NCI-H510A (cell line): ENCODE measurements around the gene SENP1.
A peak's percentile ranks its signal among the peaks of the same experiment; 100 is the strongest.

ENCODE experiments used
- DNase-seq: peaks from one replicate; lab custom pipeline; 2025; lab: John Stamatoyannopoulos, UW

The SENP1 gene

GRCh38 chr12:48036818-48037217, 69.1 kb downstream of the SENP1 start:
- DNase-seq = no peak

DNA sequence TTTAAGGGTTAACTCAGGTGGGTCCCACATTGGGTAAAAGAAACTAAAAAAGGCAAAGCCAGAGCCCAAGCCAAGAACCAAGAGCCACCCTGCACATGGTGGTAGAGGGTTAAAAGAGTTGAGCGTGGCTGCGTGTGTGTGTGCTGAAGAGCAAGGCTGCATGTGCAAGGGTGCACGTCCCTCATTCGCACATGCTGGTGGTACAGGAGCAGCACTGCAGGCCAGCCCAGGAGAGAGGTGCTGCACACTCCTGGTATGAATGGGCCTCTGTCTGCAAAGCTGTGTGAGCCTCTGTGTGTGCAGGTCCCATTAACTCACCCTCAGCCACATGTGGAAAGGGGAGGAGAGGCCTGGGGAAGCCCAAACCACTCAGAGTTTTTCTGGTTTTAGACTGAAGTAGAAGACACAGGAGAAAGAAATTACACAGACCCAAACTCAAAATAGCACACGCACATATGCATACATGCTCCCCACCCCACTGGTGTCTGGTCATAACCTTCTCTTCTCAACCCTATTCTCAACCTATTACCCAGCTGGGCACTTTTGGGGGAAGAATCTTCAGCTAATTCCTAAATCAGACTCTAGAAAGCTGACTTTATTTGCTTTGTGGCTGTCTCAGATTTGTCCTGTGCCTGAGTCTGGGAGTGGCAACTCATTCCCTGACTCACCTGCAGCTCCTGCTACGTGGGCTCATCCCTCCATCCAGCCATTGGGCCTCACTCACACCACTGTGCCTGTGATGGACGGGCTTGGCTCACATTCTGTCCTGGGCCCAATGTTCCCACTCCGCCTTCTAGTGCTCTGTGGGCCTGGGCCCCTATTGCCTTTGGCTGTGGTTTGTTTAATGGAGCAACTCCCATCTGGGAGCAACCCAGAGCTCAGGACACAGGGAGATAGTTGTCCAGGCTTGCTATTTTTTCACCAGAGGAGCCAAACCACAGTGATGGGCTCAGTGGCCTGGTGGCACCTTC, 70.8 kb downstream of the SENP1 start:
- DNase-seq = no peak

- no peak for DNase-seq
Observed at GRCh38 chr12:48033451-48033850, 72.4 kb downstream of the SENP1 start.

- DNase-seq = no peak
Observed at GRCh38 chr12:48032597-48032996, 73.3 kb downstream of the SENP1 start.

DNA sequence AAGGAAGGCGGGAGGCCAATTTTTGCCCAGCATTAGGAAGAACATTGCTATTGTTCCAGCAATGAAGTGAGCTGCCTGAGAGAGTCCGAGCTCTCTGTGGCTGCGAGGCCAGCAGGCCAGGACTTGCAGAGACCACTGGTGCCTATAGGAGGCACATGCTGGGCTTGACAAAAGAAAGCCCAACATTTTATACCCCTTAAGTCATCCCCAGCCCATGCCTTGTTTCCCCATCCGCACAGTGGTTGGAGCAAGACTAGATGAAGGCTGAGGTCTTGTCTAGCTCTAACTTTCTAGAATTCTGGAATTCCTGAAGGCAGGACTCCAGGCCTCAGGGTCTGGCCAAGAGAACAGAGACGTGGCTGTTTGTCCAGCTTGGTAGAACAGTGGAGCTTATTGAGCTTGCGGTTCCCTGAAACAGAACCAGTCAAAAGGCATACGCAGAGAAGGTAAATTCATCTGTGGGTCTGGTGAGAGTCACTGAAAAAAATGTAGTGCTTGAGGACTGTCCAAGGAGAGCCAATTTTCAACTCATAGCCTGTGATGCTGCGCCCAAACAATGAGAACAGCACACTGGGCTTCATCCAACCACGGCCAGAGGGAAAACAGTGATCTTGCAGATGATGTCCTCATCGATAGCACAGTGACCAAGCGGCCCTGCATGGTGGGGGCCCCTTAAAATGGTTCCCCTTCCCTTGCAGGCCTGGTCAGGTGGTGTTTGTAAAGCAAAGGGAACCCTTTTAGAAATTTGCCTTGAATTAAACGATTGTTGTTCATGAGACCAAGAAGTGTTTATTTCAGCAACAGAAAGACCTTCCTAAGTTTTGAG, 74.5 kb downstream of the SENP1 start:
- DNase-seq = no peak

GRCh38 chr12:48030173-48030650, 75.7 kb downstream of the SENP1 start:
- DNase-seq = no peak

- DNase-seq = no peak
Observed at GRCh38 chr12:48029491-48030172, 76.2 kb downstream of the SENP1 start.

DNA sequence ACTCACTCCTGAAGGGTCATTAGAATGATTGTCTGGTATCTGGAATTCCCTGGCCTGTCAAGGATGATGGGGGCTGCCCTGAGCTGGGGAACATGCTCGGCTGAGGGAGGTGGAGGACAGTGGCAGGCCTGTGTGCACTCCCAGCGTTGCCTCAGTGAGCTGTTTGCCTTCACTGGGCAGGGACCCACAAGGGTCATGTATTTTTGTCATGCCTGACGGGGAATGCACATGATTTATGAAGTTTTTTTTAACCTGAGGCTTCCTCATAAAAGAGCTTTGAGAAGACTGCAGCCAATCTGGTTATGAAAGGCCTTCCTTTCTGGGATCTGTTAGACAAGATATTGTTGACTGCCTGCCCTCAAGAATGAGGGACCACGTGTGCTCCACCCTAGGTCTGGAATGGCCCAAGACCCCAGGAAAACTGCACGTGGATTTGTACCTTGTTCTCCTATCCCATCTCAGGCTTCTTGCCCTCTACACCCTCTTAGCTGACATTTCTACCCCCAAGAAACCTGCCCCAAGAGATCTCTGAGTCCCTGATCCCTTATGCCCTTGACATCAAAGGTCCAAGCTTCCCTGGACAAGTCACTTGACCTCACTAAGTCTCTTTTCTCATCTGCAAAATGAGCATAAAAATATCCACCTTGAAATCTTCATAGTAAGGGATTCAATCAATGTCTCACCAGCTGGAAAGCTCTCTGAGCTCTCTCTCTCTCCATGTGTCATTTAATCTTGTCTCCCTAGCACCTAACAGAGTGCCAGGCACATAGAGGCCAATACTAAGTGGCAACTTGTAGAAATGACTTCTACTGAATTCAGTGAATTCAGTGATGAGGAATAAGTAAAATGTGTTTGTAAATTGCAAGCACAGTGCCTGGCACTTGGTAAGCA, 77.1 kb downstream of the SENP1 start:
- DNase-seq = no peak

DNA sequence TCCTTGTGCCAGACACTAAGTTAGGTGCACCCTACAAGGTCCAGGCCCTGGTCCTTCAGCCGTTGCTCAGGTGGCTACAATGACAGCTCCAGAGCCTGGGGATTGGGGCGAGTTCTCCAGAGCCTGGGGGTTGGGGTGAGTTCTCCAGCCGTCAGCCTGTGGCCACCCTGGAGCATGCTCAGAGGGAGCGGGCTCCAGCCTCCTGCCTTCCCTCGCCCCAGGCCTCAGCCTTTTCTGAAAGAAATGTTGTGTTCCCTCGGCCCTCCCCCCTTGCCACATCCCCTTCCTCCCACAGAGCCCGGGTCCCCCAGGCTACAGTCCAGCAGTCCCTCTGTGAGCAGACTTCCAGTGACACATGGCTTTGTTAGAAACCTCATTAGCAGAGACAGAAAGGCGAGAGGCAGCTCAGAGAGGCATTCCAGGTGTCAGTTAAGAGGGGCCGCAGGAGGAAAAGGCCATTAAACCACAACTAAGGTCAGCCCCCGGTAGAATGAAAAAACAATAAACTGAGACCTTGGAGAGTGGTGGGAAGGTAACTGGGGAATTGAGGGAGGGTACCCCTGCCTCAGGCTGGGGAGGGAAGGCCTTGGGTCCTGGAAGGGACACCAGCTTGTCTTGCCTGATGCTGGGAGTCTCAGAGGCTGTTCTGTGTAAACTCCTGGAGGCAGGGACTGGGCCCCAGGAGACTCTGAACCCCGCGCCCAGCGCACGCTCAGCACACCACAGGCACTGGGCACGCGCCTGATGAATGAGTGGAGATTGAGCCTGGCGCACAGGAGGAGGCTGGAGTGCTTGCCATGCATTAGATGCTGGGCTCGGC, 78.5 kb downstream of the SENP1 start:
- DNase-seq = no peak

DNA sequence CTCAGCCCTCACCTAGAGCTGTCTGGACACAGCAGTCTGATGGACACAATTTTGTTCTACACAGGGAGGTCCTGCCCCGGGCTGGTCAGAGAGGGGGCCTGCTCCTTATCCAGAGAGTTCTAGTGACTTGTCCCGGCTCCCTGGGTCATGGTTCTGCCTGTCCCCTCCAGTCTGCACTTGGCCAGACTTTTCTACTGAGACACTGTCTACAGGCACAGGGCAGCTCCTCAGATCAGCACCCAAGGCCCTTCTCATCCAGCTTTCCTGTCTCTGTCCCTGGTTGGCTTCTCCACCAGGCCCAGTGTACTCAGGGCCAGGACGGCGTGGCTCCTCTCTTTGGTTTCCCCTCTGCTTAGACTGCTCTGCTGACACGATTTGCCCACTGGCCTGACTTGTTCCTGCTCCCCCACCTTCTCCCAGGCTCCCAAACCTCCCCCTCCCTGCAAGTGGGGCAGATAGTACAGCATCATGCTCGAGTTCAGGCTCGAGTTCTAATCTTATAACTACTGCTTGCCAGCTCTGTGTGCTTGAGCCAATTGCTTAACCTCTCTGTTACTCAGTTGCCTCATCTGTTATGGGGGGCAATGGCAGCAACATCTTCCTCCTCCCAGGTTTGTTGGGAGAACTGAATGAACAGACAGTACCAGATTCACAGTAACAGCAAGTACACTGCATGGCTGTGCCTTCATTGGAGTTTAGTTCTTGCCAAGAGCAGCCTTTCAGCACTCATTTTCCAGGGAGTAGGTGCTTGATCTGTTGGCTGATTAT, 79.6 kb downstream of the SENP1 start:
- no peak for DNase-seq

DNA sequence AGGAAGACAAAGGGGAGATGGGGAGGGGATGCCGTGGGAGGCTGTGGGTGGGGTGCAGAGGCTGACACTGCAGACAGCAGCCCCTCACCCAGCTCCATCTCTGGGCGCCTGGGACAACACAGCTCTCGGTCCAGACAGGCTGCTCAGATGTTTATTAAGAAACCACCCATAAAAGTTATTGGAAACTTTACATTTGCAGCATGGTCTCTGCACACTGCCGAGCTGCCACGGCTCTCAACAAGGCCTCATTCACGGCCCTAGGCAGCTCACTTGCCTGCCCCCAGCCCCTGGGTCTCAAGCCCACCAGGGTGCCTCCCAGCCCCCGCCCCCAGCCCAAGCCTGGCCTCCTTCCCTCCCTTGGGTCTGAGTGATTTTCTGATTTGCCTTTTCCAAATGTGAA, 80.6 kb downstream of the SENP1 start:
- DNase-seq = no peak

DNA sequence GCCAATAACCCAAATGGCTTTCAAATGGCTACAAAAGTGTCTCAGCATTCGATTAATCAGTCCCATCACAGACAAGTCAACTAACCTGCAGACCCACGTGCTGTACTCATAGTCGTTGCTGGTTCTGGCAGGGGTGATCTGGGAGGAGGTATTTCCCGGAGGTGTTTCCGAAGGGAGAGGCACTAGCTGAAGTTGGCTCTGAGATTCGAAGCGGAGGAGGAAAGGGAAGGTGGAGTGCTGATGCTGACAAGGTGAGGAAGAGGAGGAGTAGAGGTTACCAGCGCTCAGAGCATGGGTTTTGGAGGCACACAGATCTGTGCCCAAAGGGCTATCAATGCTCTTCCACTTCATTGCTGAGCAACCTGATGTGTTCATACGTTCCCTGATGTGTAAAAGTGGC, 81.1 kb downstream of the SENP1 start:
- no peak for DNase-seq

DNA sequence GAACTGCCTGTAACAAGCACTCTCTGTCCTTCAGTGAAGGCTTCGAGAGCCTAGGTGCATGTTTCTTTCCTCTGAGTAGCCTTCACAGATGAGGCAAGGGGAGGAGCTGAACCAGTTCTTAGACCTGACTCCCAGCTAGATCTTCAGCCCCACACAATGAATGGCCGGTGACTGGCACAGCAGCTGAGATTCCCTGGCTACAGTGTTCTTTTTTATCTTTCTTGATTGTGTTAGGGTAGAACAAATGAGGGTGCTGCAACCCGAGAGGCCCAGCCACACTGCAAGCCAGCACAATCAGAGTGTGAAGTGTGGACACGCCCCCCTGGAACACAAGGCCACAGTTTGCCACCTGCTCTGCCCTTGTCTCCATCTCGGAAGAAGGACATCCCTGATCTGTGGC, 82.5 kb downstream of the SENP1 start:
- peak; percentile 50 for DNase-seq

GRCh38 chr12:48022676-48023385, 83.0 kb downstream of the SENP1 start:
- no peak for DNase-seq

- no peak for DNase-seq
Observed at GRCh38 chr12:48022180-48022521, 83.7 kb downstream of the SENP1 start.

DNA sequence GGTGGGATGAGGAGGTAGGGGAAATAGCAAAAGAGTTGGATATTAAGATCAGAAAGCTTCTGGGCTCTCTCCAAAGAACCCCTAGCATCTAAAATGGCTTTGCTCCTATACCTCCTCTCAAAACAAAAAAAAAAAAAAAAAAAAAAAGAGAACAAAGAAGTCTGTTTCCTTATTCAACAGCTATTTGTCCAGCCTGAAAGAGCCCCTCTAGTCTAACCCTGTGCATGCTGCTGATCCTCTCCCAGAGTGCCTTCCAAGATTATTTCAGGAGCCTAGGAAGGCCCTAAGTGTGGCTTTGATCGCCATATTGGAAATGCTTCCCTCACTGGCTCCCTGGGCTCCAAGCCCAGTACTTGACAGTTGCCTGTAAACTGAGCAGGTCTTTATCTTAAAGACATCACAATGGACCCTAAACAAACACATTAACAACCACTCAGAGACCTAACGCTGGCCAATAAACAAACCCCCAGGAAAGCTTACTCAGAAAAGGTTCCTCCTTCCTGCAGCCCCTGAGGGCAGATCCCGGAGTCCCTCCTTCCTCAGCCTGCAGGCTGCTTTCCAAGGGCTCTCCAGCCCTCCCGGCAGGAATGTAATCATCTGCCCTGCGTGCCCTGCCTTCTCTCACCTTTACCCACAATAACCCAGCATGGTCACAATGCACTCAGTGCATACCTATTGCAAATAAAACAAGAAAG, 84.2 kb downstream of the SENP1 start:
- peak; percentile 27 for DNase-seq

DNA sequence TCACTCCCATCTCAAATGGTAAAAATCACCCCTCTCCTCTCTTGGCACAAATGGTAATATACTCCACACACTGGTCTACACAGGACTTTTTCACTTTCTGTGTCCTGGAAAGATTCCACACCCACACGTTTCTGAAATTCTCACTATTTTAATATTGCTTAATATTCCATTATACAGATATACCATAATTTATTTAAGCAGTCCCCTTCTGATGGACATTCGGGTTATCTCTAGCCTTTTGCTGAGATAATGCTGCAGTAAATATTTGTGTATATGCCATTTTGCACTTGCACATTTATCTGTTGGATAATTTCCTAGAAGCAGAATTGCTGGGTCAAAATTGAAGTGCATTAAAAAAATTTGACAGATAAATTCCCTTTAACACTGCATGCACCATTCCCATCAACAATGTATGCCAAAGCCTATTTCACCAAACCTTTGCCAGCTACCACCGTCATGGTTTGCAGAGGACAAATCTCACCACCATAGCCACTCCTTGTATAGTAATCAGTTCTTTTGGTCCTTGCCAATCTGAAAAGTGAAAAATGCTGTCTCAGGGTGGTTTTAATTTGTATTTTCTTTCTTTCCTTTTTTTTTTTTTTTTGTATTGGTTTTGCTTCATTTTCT, 86.1 kb downstream of the SENP1 start:
- no peak for DNase-seq

DNA sequence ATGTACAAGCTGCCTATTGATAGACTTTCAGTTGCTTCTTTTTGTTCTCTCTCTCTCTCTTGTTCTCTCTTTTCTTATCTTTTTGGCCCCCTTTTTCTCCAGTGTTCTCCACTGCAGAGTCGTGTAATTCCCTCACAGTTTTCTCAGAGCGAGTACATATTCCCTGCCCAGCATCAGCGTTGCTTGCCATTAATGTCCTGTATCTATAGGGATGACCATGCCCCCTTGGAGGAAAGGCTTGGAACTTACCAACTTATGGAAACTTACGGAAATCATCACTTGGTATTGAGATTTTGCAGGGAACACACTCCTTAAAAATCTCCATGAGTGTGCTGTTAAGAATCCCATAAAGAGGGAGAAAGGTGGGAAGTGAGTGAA, 87.3 kb downstream of the SENP1 start:
- no peak for DNase-seq
